ENCODE results near the gene F2R. TPM values are rescaled to one million over a fixed set of nuclear protein-coding genes. Genes with fewer than 3 reads are reported as not detected.

Gene F2R
- total RNA-seq, 2 experiments from 2014 or later = 7.5 to 7.9 TPM

Other genes starting within 250 kb of the F2R start
- gene F2RL2, start 92.7 kb upstream of the F2R start, total RNA-seq = not detected
- gene F2RL1, start 102.9 kb downstream of the F2R start, total RNA-seq = 1 to 10 TPM; 1.6 to 2.2 TPM
- 1 to 10 TPM; 2.5 to 3.2 TPM for gene S100Z, start 133.9 kb downstream of the F2R start, total RNA-seq
- gene CRHBP, start 236.9 kb downstream of the F2R start, total RNA-seq = under 1 TPM; 0.29 to 0.34 TPM

Measured in activated CD8-positive, alpha-beta T cell treated with anti-CD3 and anti-CD28 coated beads, Interleukin-2, amount 10 ng/mL, durations not matched to agents 7 days and 5 days (primary cell).